HepG2 (cell line): ENCODE data around the gene VILL. TPM values are rescaled to one million over a fixed set of nuclear protein-coding genes. Genes with fewer than 3 reads are reported as not detected.

Source experiments
- ATAC-seq: fragments of 200-7000 bp; cut with Tn5 transposase; 3 replicates; pipeline ENCODE4 v1.9.1; 2020; ENCODE audit warnings: mild to moderate bottlenecking, moderate library complexity
- Bru-seq: library from RNA; stranded (reverse); fragments of 400-500 nt; gene quantifications from one replicate; lab custom pipeline; 2021; lab: Mats Ljungman, UMichigan
- BruChase-seq, 2 experiments: library from RNA; stranded (reverse); fragments of 400-500 nt; gene quantifications; one replicate each; lab custom pipeline; 2021; lab: Mats Ljungman, UMichigan
- BruUV-seq: library from RNA; stranded (reverse); fragments of 400-500 nt; replicated peaks from 2 replicates; lab custom pipeline; 2021; lab: Mats Ljungman, UMichigan
- CTCF ChIA-PET: fragments of 300-600 bp; formaldehyde crosslinking; extraction: SDS; loops from one replicate; lab custom pipeline; 2021; ENCODE audit warnings: low total read pairs, inconsistent platforms, low intra/inter-chr PET ratio; lab: Yijun Ruan, JAX
- POLR2A ChIA-PET: fragments of 350-600 bp; sonication (Branson Sonifier 250); formaldehyde crosslinking; loops from one replicate; lab custom pipeline; 2020; ENCODE audit warnings: antibody characterized with exemption, inconsistent platforms; lab: Yijun Ruan, JAX
- DNase-seq: peaks from one replicate; pipeline ENCODE4 v3.0.0-alpha.2; 2015; ENCODE audit warnings: low spot score
- FAIRE-seq: peaks from 3 replicates; lab custom pipeline; 2011; peaks lifted over from hg19 to GRCh38; lab: Jason Lieb, UNC
- H2AFZ ChIP-seq: one replicate; pipeline ENCODE4 v1.6.1; 2011; ENCODE audit warnings: low read length, inconsistent platforms
- H3K27ac ChIP-seq: fragments of 300-600 bp; 3 replicates; pipeline ENCODE4 v1.8.0; 2011; ENCODE audit warnings: mixed run types, mild to moderate bottlenecking, mixed read lengths, low read length, inconsistent platforms; ENCODE audit not compliant: insufficient read depth; ENCODE audit errors: extremely low read length
- H3K27me3 ChIP-seq, 2 experiments: fragments of 200-600 bp in 1 of 2; 2 replicates in 1 of 2; 3 replicates in 1 of 2; pipeline versions ENCODE4 v1.6.0 to v1.8.0; 2011; ENCODE audit warnings: low read length in 2 of 2, mild to moderate bottlenecking in 2 of 2, moderate library complexity in 2 of 2, inconsistent platforms in 1 of 2; ENCODE audit not compliant: insufficient read depth in 2 of 2, control insufficient read depth in 1 of 2
- H3K36me3 ChIP-seq, 2 experiments: fragments of 200-600 bp in 1 of 2; replicated peaks in 1 of 2; 2 replicates in 1 of 2; 3 replicates in 1 of 2; pipeline versions ENCODE4 v1.5.1 to v1.8.0; 2011; ENCODE audit warnings: low read length in 2 of 2, inconsistent platforms in 1 of 2; ENCODE audit not compliant: insufficient read depth in 2 of 2, control insufficient read depth in 1 of 2
- H3K4me1 ChIP-seq: 2 replicates; pipeline ENCODE4 v1.5.1; 2012; ENCODE audit warnings: low read length, inconsistent platforms; ENCODE audit not compliant: insufficient read depth
- H3K4me2 ChIP-seq: 2 replicates; pipeline ENCODE4 v1.6.0; 2011; ENCODE audit warnings: low read depth, low read length, inconsistent platforms
- H3K4me3 ChIP-seq, 3 experiments: fragments of 200-600 bp in 1 of 3; sonication (generic), shearing (Covaris generic) in 1 of 3; replicated peaks in 1 of 3; 2 replicates each; pipeline ENCODE4 v1.5.1; 2011 to 2016; ENCODE audit warnings: low read length in 3 of 3, inconsistent platforms in 2 of 3, low read depth in 2 of 3, mild to moderate bottlenecking in 2 of 3, control low read depth in 1 of 3, mixed read lengths in 1 of 3; ENCODE audit not compliant: insufficient read depth in 1 of 3
- H3K79me2 ChIP-seq: one replicate; pipeline ENCODE4 v1.6.1; 2011; ENCODE audit warnings: low read length, inconsistent platforms; ENCODE audit not compliant: insufficient read depth
- H3K9ac ChIP-seq: 2 replicates; pipeline ENCODE4 v1.6.0; 2011; ENCODE audit warnings: mild to moderate bottlenecking, low read depth, low read length, inconsistent platforms; ENCODE audit not compliant: insufficient read depth
- H3K9me3 ChIP-seq: 2 replicates; pipeline ENCODE4 v1.5.1; 2012; ENCODE audit warnings: mild to moderate bottlenecking, low read length
- H4K20me1 ChIP-seq: 2 replicates; pipeline ENCODE4 v1.6.0; 2011; ENCODE audit warnings: inconsistent platforms, mild to moderate bottlenecking, low read length, moderate library complexity; ENCODE audit not compliant: insufficient read depth
- GLI4 ChIP-seq: sonication (generic); formaldehyde crosslinking; IDR thresholded peaks from 2 replicates; pipeline ENCODE4 v1.5.1; 2020; ENCODE audit warnings: missing genetic modification reagents, mild to moderate bottlenecking, moderate library complexity, borderline replicate concordance
- HNRNPL ChIP-seq: fragments of 200-400 bp; formaldehyde crosslinking; IDR thresholded peaks from 2 replicates; pipeline ENCODE4 v1.6.1; 2017; ENCODE audit warnings: mild to moderate bottlenecking, low read depth, low read length
- SAFB2 ChIP-seq: sonication (generic); formaldehyde crosslinking; IDR thresholded peaks from 2 replicates; pipeline ENCODE4 v1.5.1; 2020; ENCODE audit warnings: missing genetic modification reagents, low read depth, mild to moderate bottlenecking, borderline replicate concordance
- ZNF3 ChIP-seq: IDR thresholded peaks from 2 replicates; pipeline ENCODE4 v1.7.0; 2017; ENCODE audit warnings: inconsistent platforms
- WGBS: methylation state at CpG from one replicate; pipeline ENCODE4 v1.1.6; 2017; ENCODE audit warnings: low lambda C conversion rate; 5-methylcytosine and 5-hydroxymethylcytosine counted together
- in situ Hi-C: cut with HindIII; loops from 2 replicates; pipeline ENCODE4 v1.10.0; 2017; ENCODE audit warnings: low pct_unique_long_range_greater_than_20kb; ENCODE audit not compliant: extremely low pct_ligation_motif_present
- intact Hi-C: fragments of 100-400 bp; cut with micrococcal nuclease; formaldehyde crosslinking; loops from one replicate; pipeline ENCODE4 v1.10.0; 2022; ENCODE audit not compliant: unreplicated experiment
- long read RNA-seq, 2 experiments: library from RNA in 1 of 2; library from polyadenylated mRNA in 1 of 2; stranded (forward) in 1 of 2; unstranded in 1 of 2; transcript quantifications; one replicate each; pipeline ENCODE4 v2.0.0, GENCODE V29; 2019 to 2022
- polyA minus RNA-seq, 3 experiments: library from RNA; depleted of rRNA, polyadenylated mRNA; stranded (reverse); fragments of >200 nt; gene quantifications; 2 replicates each; pipeline ENCODE4 v1.2.3, GENCODE V29; 2011; ENCODE audit warnings: low replicate concordance in 1 of 3
- polyA plus RNA-seq, 8 experiments: library from polyadenylated mRNA; depleted of rRNA in 3 of 8; stranded (reverse) in 7 of 8; unstranded in 1 of 8; fragments of >200 nt; fragmentation: Illumina TruSeq in 4 of 8; extraction: Trizol in 4 of 8; gene quantifications; 2 replicates each; pipeline versions ENCODE4 v1.2.1 to v1.2.3, GENCODE V29; 2011 to 2016; ENCODE audit warnings: low read depth in 4 of 8, missing spikeins in 1 of 8, mixed read lengths in 1 of 8; ENCODE audit not compliant: insufficient read depth in 1 of 8
- total RNA-seq, 5 experiments: library from RNA; depleted of rRNA; stranded (reverse); fragments of >200 nt; fragmentation: Illumina TruSeq; extraction: Trizol; gene quantifications; 2 replicates each; pipeline ENCODE4 v1.2.3, GENCODE V29; 2016; ENCODE audit warnings: low read depth in 1 of 5
- TF ChIP-seq, protein P1 (sequence below): sonication (generic); formaldehyde crosslinking; IDR thresholded peaks from 2 replicates; pipeline ENCODE4 v1.4.0; 2020; ENCODE audit warnings: missing genetic modification reagents, low read depth, mild to moderate bottlenecking, borderline replicate concordance
- TF ChIP-seq, protein P2 (sequence below): sonication (generic); formaldehyde crosslinking; IDR thresholded peaks from 2 replicates; pipeline ENCODE4 v1.8.0; 2022; ENCODE audit warnings: low read depth, missing genetic modification reagents

VILL gene
- total RNA-seq (2016; rRNA removed; fragmentation: Illumina TruSeq; extraction: Trizol) = 3.2 and 4.0 TPM in 2 replicates
- 4.3 and 5.3 TPM in 2 replicates for total RNA-seq (2016; cell fraction: cytosol; rRNA removed; fragmentation: Illumina TruSeq; extraction: Trizol; ENCODE audit: low read depth)
- total RNA-seq (2016; cell fraction: insoluble cytoplasmic fraction; rRNA removed; fragmentation: Illumina TruSeq; extraction: Trizol) = 2.3 and 4.1 TPM in 2 replicates
- 3.3 and 5.4 TPM in 2 replicates for total RNA-seq (2016; cell fraction: membrane; rRNA removed; fragmentation: Illumina TruSeq; extraction: Trizol)
- 2.0 and 2.1 TPM in 2 replicates for total RNA-seq (2016; cell fraction: nucleus; rRNA removed; fragmentation: Illumina TruSeq; extraction: Trizol)
- 5.3 and 7.5 TPM in 2 replicates for polyA plus RNA-seq (2011; rRNA removed)
- polyA plus RNA-seq (2011; cell fraction: cytosol; rRNA removed) = 5.6 and 9.0 TPM in 2 replicates
- 8.6 and 9.9 TPM in 2 replicates for polyA plus RNA-seq (2011; cell fraction: nucleus; rRNA removed)
- 2.1 and 2.6 TPM in 2 replicates for polyA plus RNA-seq (2012)
- 4.2 and 6.5 TPM in 2 replicates for polyA plus RNA-seq (2016; cell fraction: cytosol; fragmentation: Illumina TruSeq; extraction: Trizol; ENCODE audit: low read depth)
- polyA plus RNA-seq (2016; cell fraction: insoluble cytoplasmic fraction; fragmentation: Illumina TruSeq; extraction: Trizol; ENCODE audit: low read depth) = 2.0 and 2.3 TPM in 2 replicates
- polyA plus RNA-seq (2016; cell fraction: membrane; fragmentation: Illumina TruSeq; extraction: Trizol; ENCODE audit: low read depth) = 3.5 and 5.1 TPM in 2 replicates
- 2.0 and 2.9 TPM in 2 replicates for polyA plus RNA-seq (2016; cell fraction: nucleus; fragmentation: Illumina TruSeq; extraction: Trizol; ENCODE audit: insufficient read depth, low read depth)
- polyA minus RNA-seq (2011; rRNA and poly(A)+ RNA removed; ENCODE audit: low replicate concordance) = 1.2 and 3.8 TPM in 2 replicates
- polyA minus RNA-seq (2011; cell fraction: cytosol; rRNA and poly(A)+ RNA removed) = 0.89 TPM in 1 of 2 replicates, not detected in the other
- polyA minus RNA-seq (2011; cell fraction: nucleus; rRNA and poly(A)+ RNA removed) = 6.2 and 7.3 TPM in 2 replicates
- Bru-seq, nascent RNA = percentile 38 among the genes with signal in this experiment
- BruChase-seq, experiment 1, labeled RNA remaining after a 6-hour chase = percentile 36 among the genes with signal in this experiment
- BruChase-seq, experiment 2, labeled RNA remaining after a 2-hour chase = percentile 31 among the genes with signal in this experiment
- long read RNA-seq, experiment 1, partial matches to known transcripts = 5 of 5 reads
- long read RNA-seq, experiment 1, other reads (novel, unspliced or antisense) = 0 of 5 reads
- long read RNA-seq, experiment 2, partial matches to known transcripts = 14 of 18 reads
- long read RNA-seq, experiment 2, other reads (novel, unspliced or antisense) = 3 of 18 reads

DNA sequence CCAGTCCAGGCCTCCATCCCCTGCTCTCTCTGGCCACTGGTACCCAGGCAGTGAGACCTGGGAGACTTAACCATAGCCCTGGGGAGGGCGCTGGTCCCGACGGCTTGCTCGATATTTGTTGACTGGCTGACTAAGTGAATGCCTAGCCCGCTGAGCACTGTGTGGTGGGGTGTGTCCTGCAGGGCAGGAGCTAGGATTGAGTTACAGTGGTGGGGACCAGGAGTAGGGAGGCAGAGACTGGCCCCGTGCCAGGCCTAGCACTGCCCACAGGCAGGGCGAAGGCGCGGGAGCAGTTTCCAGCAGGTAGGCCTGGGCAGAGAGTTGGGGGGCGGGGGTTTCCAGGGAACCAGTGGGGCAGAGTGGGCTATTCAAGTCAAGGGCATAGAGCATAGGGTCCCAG is at the start of gene VILL:
Gene VILL (plus strand): TSS at position 260 of the 400 bp plus-strand sequence. CDS start 2,887 bp downstream, outside the sequence.
- Histone ChIP-seq H4K20me1 (no peaks in the 10 kb centered on the region), H3K9ac (no peak within 1 kb of the TSS), H3K79me2 (no peaks in the 10 kb centered on the region), H3K9me3 (no peaks in the 10 kb centered on the region), H3K27ac (no peak within 1 kb of the TSS)
- 42% methylated on average over 9 of the region's 10 CpGs for WGBS
- no peak for TF ChIP-seq SAFB2 (CRISPR knock-in tag)
- no peak for TF ChIP-seq GLI4
- TF ChIP-seq, protein P1, sequence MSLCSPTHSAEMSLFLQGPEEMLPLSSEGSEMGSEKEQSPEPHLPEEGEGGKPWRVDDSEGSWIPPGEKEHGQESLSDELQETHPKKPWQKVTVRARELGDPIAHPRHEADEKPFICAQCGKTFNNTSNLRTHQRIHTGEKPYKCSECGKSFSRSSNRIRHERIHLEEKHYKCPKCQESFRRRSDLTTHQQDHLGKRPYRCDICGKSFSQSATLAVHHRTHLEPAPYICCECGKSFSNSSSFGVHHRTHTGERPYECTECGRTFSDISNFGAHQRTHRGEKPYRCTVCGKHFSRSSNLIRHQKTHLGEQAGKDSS = 0 out of 2 replicates have a peak, but pooled peaks have one; percentile 71
- TF ChIP-seq, protein P2, sequence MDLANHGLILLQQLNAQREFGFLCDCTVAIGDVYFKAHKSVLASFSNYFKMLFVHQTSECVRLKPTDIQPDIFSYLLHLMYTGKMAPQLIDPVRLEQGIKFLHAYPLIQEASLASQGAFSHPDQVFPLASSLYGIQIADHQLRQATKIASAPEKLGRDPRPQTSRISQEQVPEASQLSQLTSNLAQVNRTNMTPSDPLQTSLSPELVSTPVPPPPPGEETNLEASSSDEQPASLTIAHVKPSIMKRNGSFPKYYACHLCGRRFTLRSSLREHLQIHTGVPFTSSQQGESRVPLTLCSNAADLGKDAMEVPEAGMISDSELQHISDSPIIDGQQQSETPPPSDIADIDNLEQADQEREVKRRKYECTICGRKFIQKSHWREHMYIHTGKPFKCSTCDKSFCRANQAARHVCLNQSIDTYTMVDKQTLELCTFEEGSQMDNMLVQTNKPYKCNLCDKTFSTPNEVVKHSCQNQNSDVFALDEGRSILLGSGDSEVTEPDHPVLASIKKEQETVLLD (CRISPR knock-in tag) = no peak
- TF ChIP-seq ZNF3 (CRISPR knock-in tag) = peak; percentile 84; the same call in 1 of the 2 replicates
- 0 out of 2 replicates have a peak, but pooled peaks have one; percentile 48 for TF ChIP-seq HNRNPL
- TF ChIP-seq, all 625 proteins: peak for 3
- H3K36me3 ChIP-seq = no peaks in the 10 kb centered on the region
- ATAC-seq (no peak), DNase-seq (no peak), FAIRE-seq (no peak)
- ChIA-PET POLR2A (no interaction called here), CTCF (no interaction called here)
- in situ Hi-C loops = no loop called here
- intact Hi-C loops = no loop called here
- no peak within 1 kb of the TSS; the same call in 1 of the 2 replicates for H3K4me2 ChIP-seq
- H3K27me3 ChIP-seq = peaks cover 1 to 13% of the 10 kb centered on the region in 2 experiments; a peak in 4 of 5 replicates
- no TSS peak for BruUV-seq
- H3K4me3 ChIP-seq = no peak within 1 kb of the TSS; a peak in 1 of 6 replicates
- H2AFZ ChIP-seq = no peak within 1 kb of the TSS
- peaks cover 88% of the 10 kb centered on the region for H3K4me1 ChIP-seq
